HG03520 (cell line): Measurements from ENCODE around the gene NCBP3.

Experiments
- ATAC-seq: cut with Tn5 transposase; IDR thresholded peaks from one replicate; pipeline ENCODE4 v1.9.1; 2021; ENCODE audit warnings: mild to moderate bottlenecking, moderate library complexity; ENCODE audit not compliant: unreplicated experiment

NCBP3 gene

DNA sequence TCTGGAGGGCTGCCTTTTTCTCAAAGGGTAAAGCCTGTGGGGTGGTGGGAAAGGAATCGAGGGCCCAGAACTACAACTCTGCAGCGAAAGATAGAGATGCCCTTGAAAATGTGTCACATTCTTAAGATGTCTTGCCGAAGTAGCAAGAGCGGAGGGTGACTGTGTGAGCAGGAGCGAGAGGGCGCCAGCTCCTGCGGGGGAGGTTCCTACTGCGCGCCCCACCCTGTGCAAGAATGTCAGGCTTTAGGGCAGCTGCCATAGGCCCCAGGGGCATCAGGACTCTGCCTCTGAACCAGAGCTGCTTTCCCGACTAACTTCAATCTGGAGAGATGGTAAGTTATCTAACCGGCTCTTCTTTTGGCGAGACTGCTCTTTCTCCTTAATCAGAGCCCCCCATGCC, 33.3 kb downstream of the NCBP3 start:
- ATAC-seq: no peak

DNA sequence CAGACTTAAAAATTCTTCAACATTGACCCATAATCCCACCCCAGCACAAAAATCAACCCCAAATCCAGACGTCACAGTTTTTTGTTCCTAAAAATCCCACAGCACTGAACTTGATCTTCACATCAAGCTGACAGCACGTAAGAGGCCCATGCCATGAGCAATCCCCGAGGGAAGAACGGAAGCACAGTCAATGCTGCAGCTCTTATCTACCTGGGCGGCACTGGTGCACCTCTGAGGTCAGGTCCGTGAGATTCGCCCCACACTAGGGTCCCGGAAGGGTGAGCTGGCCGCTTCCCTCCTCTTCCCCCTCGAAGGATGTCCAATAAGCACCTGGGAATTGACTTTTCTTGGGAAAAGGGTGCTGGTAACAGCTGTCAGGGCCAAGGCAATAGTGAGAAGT, 33.8 kb downstream of the NCBP3 start:
- no peak for ATAC-seq

DNA sequence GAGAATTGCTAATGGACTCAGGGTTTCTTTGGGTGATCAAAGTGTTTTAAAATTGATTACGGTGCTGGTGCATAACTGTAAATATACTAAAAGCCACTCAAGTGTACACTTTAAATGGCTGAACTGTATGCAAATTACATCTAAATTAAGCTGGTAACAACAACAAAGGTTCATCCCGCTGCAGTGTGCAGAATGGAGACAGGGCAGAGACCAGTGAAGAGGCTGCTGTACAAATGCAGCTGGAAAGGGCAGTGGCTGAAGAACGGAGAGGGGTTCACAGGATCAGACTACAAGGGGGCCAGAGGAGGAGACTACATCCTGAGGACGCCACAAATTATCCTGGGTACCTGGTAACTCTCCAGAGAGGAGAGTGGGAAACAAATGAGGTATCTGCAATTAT, 36.0 kb downstream of the NCBP3 start:
- no peak for ATAC-seq

- ATAC-seq: no peak
These were observed 36.9 kb downstream of the NCBP3 start for GRCh38 chr17:3809135-3809534.

- ATAC-seq: no peak
These were observed 37.3 kb downstream of the NCBP3 start for GRCh38 chr17:3808701-3809100.

GRCh38 chr17:3805581-3805980, 40.5 kb downstream of the NCBP3 start:
- ATAC-seq: no peak

DNA sequence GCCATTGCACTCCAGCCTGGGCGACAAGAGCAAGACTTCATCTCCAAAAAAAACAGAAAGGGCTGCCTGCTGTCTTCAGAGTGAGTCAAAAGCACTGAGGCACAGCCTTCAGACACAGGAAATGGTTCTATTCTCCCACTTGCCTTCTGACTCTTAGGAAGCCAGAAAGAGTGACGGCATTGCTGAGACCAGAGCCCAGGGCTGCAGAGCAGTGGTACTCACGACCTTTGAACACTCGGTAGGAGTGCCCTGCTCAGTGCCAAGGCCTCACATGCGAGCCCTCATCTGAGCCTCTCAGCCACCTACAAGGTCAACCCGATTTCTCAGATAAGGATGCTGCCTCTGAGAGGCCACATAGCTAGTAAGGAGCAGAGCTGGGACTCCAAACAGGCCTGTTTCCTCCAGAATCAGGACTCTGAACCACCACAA, 41.5 kb downstream of the NCBP3 start:
- no peak for ATAC-seq

- no peak for ATAC-seq
These were observed 42.8 kb downstream of the NCBP3 start for GRCh38 chr17:3803308-3803640.

- ATAC-seq: no peak
These were observed 43.4 kb downstream of the NCBP3 start for GRCh38 chr17:3802461-3803307.

DNA sequence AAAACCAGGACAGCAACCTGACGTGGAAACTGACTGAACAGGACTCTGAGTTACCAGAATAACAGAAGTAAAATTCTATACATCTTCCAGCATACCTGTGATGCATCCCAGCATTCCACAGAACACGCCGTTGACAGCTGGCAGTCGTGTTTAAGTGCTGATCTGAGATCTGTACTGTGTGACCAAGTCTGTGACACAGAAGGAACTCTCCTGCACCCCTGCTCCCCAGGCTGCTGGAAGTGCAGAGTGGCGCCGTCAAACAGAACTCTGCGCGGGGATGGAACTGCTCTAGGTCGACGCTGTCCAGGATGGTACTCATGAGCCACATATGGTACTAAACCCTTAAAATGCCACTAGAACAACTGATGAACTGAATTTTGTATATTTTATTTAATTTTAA, 44.3 kb downstream of the NCBP3 start:
- no peak for ATAC-seq

GRCh38 chr17:3801347-3801746, 44.7 kb downstream of the NCBP3 start:
- no peak for ATAC-seq

GRCh38 chr17:3800362-3801271, 45.4 kb downstream of the NCBP3 start, which contains the start of gene ITGAE:
TSS of gene ITGAE (minus strand) at chr17:3801188. CDS start at chr17:3801144, 44 bp downstream.
- no peak for ATAC-seq

- ATAC-seq: no peak
These were observed 46.7 kb downstream of the NCBP3 start for GRCh38 chr17:3799181-3799945.

DNA sequence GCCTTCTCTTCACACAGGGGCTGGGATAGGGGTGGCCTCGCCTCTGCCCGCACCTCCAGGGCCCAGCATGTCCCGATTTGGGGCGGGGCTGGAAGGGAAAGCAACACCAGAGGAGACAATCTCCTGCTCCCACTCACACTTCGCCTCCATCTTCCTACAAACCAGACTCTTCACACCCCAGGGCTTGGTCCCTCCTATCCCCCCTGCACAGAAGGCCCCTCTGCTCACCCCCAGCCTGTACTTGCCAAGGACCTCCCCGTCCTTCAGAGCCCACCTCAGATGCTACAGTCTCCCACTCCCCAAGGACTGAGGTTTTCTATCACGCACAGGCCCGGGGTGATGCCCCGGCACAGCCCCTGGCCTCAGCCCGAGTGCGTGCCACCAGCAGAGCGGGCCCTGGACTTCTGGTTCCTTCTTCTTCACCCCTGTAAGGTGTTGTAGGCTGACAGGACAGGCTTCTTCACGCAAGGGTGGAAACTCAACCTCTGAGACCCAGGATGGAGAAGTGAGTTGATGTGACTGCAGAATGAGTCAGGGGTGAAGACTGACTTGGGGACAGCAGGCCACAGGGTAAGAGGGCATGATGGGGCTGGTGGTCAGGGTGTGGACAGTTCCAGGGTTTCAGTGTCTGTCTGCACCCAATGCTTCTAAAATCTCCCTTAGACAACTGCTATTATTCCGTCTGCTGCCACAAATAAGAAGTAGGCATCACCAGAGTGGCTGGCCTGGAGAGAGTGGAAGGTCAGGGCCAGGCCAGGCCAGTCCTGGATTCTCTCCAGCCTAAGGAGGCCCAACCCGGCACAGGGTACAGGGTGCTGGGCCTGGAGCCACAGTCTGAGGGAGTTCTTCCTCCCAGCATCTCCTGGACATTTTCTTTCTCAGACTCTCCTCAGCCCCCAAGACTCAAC, 47.5 kb downstream of the NCBP3 start:
- no peak for ATAC-seq

- no peak for ATAC-seq
These were observed 49.2 kb downstream of the NCBP3 start for GRCh38 chr17:3796822-3797170.

- no peak for ATAC-seq
These were observed 49.8 kb downstream of the NCBP3 start for GRCh38 chr17:3796110-3796821.

DNA sequence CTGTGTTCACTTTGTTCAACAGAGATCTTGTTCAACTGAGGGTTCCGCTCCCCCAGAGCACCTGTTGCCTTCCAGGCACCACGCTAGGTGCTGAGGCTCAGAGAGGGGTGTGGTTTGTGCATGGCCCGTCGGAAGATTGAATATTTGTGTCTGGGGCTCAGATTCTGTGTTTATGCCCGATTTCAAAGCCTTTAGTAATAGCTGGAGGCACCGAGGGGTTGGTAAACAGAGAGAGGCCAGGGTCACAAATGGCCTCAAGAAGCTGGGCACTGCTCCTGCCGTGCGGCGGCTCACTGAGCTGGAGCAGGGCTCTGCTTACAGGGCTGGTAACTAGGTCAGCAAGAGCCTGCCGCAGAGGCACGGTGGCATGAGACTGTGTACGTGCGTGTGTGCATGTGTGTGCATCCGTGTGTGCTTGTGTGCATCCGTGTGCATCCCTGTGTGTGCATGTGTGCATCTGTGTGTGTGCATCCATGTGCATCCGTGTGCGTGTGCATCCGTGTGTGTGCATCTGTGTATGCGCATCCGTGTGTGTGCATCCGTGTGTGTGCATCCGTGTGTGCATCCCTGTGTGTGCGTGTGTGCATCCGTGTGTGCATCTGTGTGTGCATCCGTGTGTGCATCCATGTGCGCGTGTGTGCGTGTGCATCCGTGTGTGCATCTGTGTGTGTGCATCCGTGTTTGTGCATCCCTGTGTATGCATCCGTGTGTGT, 50.5 kb downstream of the NCBP3 start:
- ATAC-seq: no peak

- ATAC-seq: no peak
These were observed 51.3 kb downstream of the NCBP3 start for GRCh38 chr17:3794557-3795389.
